HG02870 (cell line): Measurements from ENCODE around the gene IQCM.
A peak's percentile ranks its signal among the peaks of the same experiment; 100 is the strongest.

Experiments used
- ATAC-seq: cut with Tn5 transposase; IDR thresholded peaks from one replicate; pipeline ENCODE4 v1.9.1; 2021; ENCODE audit warnings: mild to moderate bottlenecking, moderate library complexity; ENCODE audit not compliant: unreplicated experiment

The IQCM gene

DNA sequence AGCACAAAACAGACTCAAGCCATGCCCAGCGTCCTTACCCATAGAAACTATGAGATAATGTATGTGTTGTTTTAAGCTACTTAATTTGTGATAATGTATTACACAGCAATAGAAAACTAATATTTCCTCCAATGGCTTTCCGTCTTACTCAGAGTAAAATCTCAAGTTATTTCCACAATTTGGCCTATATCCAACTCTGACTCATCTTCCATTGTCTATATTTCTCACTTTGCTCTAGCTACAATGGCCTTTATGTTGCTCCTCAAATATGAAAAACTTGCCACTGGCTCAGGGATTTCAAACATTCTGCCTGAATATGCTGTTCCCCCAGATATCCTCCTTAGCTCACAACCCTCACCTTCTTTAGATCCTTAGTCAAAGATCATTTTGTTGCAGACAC, 31.6 kb downstream of the IQCM start:
- no peak for ATAC-seq

- no peak for ATAC-seq
These were observed 34.5 kb downstream of the IQCM start for GRCh38 chr4:149781150-149781549.

DNA sequence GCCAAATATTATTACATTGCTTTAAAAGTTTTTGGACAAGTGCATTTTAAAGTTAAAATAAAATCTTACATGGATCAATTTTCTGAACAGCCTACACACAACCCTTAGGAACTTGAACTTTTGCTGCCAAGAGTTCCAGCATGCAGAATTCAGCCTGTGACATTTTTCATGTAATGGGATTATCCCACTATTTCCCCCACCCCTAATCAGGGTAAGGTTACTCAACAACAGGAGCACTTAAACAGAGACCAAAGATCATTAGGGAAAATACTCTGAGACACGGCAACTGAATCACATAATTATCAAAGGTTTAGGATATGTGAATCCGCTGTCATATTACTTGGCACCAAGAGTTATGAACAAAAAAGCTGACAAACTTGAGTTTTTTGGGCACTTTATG, 47.2 kb downstream of the IQCM start:
- ATAC-seq: no peak

- no peak for ATAC-seq
These were observed 49.5 kb downstream of the IQCM start for GRCh38 chr4:149766135-149766534.

GRCh38 chr4:149765630-149766029, 50.0 kb downstream of the IQCM start:
- ATAC-seq: no peak

- ATAC-seq: no peak
These were observed 59.7 kb downstream of the IQCM start for GRCh38 chr4:149755969-149756368.

DNA sequence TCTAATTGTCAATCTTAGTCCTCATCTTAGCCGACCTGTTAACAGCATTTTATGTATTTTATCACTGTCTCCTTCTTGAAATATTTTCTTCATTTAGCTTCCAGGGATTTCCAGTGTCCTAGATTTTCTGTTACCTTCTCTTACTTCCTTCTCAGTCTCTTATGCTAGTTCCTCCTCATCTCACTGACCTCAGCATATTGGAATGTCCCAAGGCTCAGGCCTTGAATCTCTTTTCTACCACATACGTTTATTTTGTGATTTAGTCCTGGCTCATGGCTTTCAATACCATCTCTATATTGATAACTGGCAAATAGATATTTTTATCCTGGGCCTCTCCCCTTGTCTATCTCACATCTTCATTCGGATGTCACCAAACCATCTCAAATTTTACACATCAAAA, 61.1 kb downstream of the IQCM start:
- no peak for ATAC-seq

DNA sequence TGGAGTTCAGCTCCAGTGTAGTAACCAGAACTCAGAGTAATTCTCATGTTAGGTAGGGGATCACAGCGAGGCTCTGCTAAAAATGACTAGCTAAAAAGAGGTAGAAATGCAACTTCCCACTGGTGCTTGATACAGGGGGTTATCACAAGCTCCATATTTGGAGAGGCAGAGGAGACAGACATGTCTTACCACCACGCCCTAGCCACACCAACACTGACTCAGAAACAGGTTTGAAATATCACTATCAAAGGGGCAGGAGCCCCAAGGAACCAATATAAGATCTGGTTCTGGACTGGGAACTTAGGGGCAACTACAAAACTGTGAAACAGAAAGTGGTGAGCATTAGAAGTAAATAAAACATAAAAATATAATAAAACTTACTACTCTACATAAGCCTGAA, 62.9 kb downstream of the IQCM start:
- no peak for ATAC-seq

- no peak for ATAC-seq
These were observed 64.5 kb downstream of the IQCM start for GRCh38 chr4:149751174-149751573.

DNA sequence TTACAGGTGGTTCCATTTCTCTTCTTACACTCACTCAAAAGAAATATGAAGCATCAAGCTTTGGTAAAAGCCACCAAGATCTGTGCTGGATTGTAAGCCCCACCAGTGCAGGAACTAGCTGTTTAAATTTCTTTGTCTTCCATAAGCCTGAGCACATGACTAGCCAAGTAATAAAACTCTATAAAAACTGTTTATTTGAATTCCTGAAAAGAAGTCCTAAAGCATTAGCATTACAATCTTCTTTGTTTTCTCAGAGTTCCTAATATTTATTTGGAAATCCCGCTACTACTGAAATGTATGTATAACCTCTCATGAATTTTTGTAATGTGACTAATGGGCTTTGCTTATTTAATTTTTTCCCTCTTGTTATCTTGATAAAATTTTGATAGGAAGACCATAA, 65.9 kb downstream of the IQCM start:
- ATAC-seq: no peak

DNA sequence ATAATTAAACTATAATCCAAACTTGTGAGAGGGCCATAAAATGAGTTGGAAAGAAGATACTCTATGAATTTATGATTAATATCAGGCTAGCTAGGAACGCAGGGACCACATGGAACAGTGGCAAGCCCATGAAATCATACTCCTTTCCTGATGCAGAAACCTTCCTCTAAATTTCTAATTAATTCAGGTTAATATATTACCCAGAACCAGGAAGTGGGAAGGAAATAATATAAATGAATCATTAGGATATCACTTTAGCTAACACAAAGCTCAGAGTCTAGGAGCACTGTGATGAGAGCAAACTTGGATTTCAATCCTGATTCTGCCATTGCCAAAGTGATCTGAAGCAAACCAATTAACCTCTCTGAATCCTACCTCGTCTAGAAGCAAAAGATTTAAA, 68.0 kb downstream of the IQCM start:
- no peak for ATAC-seq

- ATAC-seq: no peak
These were observed 69.4 kb downstream of the IQCM start for GRCh38 chr4:149746276-149746675.

DNA sequence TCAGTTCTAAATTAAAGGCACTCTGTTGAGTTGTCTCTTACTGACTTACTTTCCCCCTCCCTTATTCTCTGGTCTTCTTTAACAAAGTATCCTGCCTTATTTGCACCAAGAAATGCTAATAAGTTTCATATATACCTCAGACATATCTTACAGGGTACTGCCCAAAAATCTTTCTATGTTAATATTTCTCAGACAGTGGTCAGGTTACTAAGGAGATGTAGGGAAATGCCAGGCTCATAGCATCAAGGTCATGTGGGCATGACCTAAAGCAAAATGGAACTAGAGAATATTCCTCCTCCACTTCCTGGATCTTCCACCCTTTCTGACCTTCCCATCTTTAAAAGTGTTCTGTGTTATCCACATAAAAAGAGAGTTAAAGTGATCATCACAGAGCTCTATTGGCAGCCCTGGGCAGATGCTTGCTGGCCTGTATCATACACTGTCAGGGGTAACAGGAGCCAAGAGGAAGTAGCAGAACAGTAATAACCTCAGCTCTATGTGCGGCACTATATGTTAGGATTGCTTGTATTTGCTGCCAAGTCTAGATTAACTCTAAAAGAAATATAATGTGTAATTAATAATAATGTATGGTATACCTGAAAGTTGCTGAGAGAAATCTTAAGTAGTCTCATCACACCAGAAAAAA, 74.3 kb downstream of the IQCM start:
- no peak for ATAC-seq

DNA sequence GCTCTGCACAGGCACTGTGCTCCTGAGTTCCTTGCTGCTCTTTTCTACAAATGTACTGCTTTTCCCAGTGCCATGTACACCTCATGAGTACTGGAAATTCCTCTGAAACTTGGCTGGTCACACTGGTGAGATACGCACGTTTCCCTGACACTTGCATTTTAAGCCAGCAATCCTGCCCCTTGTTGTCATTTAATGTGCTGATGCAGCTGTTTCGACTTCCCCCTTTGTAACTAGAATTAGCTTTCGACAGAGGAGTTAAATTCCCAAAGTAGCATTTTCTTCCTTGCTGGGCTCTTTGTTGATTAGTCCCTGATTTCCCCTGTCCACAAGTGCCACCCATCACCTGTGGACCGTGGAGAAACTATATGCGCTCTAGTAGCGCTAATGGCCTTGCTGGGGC, 77.5 kb downstream of the IQCM start:
- no peak for ATAC-seq

DNA sequence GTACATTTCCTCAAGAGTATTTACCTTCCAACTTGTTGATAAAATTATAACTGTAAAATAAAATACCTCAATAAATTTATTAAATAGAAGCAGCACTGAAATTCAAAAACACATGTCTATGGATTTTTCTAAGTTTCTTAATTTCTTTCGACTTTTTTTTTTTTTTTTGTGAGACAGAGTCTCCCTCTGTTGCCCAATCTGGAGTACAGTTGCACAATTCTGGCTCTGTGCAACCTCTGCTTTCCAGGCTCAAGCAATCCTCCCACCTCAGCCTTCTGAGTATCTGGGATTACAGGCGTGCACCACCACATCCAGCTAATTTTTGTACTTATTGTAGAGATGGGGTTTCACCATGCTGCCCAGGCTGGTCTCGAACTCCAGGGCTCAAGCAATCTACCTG, 79.8 kb downstream of the IQCM start:
- ATAC-seq: no peak

DNA sequence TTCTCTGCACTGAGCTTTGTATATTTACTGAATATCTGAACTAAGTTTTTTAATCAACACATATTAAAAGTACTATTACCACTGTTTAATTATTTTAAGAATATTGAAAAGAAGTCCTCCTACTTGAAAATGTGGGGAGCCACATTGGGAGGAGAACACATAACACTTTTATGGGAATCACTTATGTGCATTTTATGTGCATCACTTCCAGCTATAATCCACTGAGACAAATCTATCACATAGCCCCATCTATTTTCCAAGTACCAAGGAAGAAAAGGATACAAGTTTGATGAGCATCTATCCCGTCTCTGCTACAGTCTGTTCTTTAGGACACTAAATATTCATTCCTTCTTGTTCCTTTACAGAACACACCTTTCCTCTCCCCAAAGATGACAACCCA, 87.2 kb downstream of the IQCM start:
- ATAC-seq: no peak

- ATAC-seq: no peak
These were observed 88.0 kb downstream of the IQCM start for GRCh38 chr4:149727663-149728062.

DNA sequence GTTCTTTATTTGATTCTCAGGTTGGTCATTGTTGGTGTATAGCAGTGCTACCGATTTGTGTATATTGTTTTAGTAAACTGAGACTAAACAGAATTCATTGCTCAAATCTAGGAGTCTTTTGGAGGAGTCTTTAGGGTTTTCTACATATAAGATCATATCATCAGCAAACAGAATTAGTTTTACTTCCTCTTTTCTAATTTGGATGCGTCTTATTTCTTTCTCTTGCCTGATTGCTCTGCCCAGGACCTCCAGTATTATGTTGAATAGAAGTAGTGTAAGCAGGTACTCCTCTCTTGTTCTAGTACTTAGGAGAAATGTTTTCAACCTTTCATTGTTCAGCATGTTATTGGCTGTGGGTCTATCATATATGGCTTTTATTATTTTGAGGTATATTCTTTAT, 92.6 kb downstream of the IQCM start:
- ATAC-seq: no peak

GRCh38 chr4:149719806-149720205, 95.8 kb downstream of the IQCM start:
- ATAC-seq: peak; percentile 69

DNA sequence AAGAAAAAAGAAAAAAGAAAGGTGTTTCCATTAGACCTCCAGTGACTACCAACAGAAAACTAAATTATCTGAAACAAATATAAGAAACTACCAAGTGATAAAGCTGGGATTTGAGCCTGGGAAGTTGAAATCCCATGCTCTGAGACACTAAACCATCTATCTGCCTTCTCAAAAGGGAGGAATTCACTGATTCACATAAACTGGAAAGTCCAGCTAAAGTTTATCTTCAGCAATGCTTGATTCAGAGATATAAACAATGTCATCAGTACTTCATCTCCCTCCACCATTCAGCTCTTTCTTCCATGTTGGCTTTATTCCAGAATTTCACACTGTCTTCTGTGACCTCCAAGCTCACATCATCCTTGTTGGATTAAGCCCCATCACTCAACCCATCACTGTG, 96.3 kb downstream of the IQCM start:
- no peak for ATAC-seq

DNA sequence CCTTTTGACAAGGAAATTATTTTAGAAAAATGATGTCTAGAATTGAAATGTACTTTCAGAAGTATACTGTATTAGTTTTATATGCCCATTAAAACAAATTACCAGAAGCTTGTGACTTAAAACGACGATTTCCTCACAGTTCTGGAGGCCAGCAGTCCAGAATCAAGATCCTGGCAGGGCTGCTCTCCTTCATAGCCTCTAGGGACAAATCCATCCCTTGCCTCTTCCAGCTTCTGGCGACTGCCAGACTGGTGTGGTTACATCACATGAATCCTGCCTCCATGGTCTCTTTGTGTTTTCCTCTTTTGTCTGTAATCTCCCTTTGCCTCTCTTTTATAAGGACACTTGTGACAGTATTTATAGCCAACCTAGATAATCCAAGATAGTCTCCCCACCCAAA, 97.1 kb downstream of the IQCM start:
- no peak for ATAC-seq

DNA sequence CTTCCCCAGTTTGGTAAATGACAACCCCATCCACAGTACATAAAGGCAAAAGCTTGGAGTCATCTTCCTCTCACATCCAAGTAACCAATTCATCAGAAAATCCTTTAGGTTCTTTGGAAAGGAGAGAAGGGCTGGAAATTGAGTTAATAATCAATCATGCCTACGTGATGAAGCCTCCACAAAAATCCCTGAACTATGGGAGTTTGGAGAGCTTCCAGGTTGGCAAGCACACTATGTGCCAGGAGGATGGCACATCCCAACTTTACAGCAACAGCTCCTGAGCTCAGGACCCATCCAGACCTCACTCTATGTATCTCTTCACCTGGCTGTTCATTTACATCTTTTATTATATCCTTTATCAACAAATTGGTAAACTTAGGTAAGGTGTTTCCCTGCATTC, 98.9 kb downstream of the IQCM start:
- ATAC-seq: no peak

- ATAC-seq: no peak
These were observed 99.6 kb downstream of the IQCM start for GRCh38 chr4:149715822-149716585.
